Measurements from ENCODE around the gene ARID3A. TPM values are rescaled to one million over a fixed set of nuclear protein-coding genes. Genes with fewer than 3 reads are reported as not detected.

Gene ARID3A
- total and polyA plus RNA-seq, 2 of the 13 experiments (the other 11 are each of a cell fraction or from before 2014, with no cell fraction given), result 71.3 to 77.9 TPM

- TF ChIP-seq ZNF33B (CRISPR knock-in tag; IDR thresholded peaks at IDR 0.05), result no peak
- no peak for TF ChIP-seq HMGA1 (CRISPR knock-in tag; conservative IDR thresholded peaks at IDR 0.05)
- TF ChIP-seq, protein P1, sequence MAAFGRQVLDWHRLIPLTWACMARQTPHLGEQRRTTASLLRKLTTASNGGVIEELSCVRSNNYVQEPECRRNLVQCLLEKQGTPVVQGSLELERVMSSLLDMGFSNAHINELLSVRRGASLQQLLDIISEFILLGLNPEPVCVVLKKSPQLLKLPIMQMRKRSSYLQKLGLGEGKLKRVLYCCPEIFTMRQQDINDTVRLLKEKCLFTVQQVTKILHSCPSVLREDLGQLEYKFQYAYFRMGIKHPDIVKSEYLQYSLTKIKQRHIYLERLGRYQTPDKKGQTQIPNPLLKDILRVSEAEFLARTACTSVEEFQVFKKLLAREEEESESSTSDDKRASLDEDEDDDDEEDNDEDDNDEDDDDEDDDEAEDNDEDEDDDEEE (CRISPR knock-in tag; IDR thresholded peaks at IDR 0.05), result 0 out of 2 replicates have a peak, but pooled peaks have one; percentile 24
- no peak; the same call in 1 of the 2 replicates for TF ChIP-seq YEATS2 (CRISPR knock-in tag; IDR thresholded peaks at IDR 0.05; ENCODE audit: borderline replicate concordance)
- no peak for TF ChIP-seq RELA (CRISPR knock-in tag; IDR thresholded peaks at IDR 0.05)
- no peak for TF ChIP-seq ATAD3A (CRISPR knock-in tag; IDR thresholded peaks at IDR 0.05)
- no peak for TF ChIP-seq MLXIP (CRISPR knock-in tag; IDR thresholded peaks at IDR 0.05; ENCODE audit: borderline replicate concordance)
Observed at GRCh38 chr19:984165-984967, 58.5 kb downstream of the ARID3A start, which contains the start of gene WDR18 (continued).

DNA sequence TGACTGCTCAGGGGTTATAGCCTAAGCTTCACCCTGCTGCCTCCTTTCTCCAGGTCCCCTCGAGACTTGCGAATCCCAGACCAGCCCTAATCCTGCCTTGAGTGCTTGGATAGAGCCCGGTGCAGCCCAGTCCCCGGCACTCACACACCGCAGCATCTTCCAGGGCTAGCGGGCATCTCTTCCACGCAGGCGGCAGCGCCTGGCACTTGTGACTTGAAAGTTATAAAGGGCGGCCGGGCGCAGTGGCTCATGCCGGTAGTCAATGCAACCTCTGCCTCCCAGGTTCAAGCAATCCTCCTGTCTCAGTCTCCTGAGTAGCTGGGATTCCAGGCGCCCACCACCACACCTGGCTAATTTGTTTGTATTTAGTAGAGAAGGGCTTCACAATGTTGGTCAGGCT, 60.2 kb downstream of the ARID3A start:
- CTCF ChIA-PET (ENCODE audit: low intra/inter-chr PET ratio, low total read pairs), result no interaction called here
- H3K27me3 ChIP-seq (ENCODE audit: control insufficient read depth in 1 of 2, insufficient read depth in 2 of 2, low read length in 2 of 2), result no peaks in the 10 kb centered on the region
- ATAC-seq, result no peak
- POLR2A ChIA-PET, result no interaction called here
- no peak overlapping the region for H3K27ac ChIP-seq (ENCODE audit: extremely low read length, insufficient read depth, low read length)
- DNase-seq (ENCODE audit: low spot score), result no peak
- no peak for FAIRE-seq
- no peaks in the 10 kb centered on the region for H3K9me3 ChIP-seq (ENCODE audit: low read length)
- no peak overlapping the region for H3K4me3 ChIP-seq (replicated peaks in 1 of 3; ENCODE audit: insufficient read depth in 1 of 3, low read depth in 2 of 3, low read length in 3 of 3)
- H3K4me1 ChIP-seq (ENCODE audit: insufficient read depth, low read length), result peaks cover 32% of the 10 kb centered on the region
- H3K9ac ChIP-seq (ENCODE audit: insufficient read depth, low read depth, low read length), result no peak overlapping the region
- in situ Hi-C loops (cut with HindIII; ENCODE audit: extremely low pct_ligation_motif_present, low pct_unique_long_range_greater_than_20kb) (loop anchor here (10.0 kb wide), 2 partner anchors 121 to 221 kb away; no protein-coding TSS in a partner anchor), intact Hi-C loops (cut with micrococcal nuclease; ENCODE audit: unreplicated experiment) (no loop called here)
- H2AFZ ChIP-seq (ENCODE audit: low read length), result no peak overlapping the region
- peaks cover 22 to 41% of the 10 kb centered on the region in 2 experiments for H3K36me3 ChIP-seq (replicated peaks in 1 of 2; ENCODE audit: control insufficient read depth in 1 of 2, insufficient read depth in 2 of 2, low read length in 2 of 2)
- BruUV-seq (replicated peaks), result no TSS peak
- no peaks in the 10 kb centered on the region for H4K20me1 ChIP-seq (ENCODE audit: insufficient read depth, low read length)
- WGBS (ENCODE audit: low lambda C conversion rate), result 96% methylated on average over 11 of the region's 14 CpGs
- H3K4me2 ChIP-seq (ENCODE audit: low read depth, low read length), result no peak overlapping the region
- H3K79me2 ChIP-seq (ENCODE audit: insufficient read depth, low read length), result peaks cover 14% of the 10 kb centered on the region
- TF ChIP-seq POLR2AphosphoS2 (IDR thresholded peaks at IDR 0.05; ENCODE audit: low read depth, low read length) (no peak), PTBP1 (IDR thresholded peaks at IDR 0.05; ENCODE audit: low read depth, low read length, poor library complexity, severe bottlenecking) (no peak), MZF1 (CRISPR knock-in tag; IDR thresholded peaks at IDR 0.05; ENCODE audit: borderline replicate concordance) (no peak), RBAK (CRISPR knock-in tag; IDR thresholded peaks at IDR 0.05) (no peak), FLYWCH1 (CRISPR knock-in tag; IDR thresholded peaks at IDR 0.05) (no peak), PHF8 (CRISPR knock-in tag; IDR thresholded peaks at IDR 0.05) (no peak), CCAR2 (optimal IDR thresholded peaks at IDR 0.05; ENCODE audit: low read depth, low read length) (no peak)
- TF ChIP-seq, protein P2, sequence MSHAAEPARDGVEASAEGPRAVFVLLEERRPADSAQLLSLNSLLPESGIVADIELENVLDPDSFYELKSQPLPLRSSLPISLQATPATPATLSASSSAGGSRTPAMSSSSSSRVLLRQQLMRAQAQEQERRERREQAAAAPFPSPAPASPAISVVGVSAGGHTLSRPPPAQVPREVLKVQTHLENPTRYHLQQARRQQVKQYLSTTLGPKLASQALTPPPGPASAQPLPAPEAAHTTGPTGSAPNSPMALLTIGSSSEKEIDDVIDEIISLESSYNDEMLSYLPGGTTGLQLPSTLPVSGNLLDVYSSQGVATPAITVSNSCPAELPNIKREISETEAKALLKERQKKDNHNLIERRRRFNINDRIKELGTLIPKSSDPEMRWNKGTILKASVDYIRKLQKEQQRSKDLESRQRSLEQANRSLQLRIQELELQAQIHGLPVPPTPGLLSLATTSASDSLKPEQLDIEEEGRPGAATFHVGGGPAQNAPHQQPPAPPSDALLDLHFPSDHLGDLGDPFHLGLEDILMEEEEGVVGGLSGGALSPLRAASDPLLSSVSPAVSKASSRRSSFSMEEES (CRISPR knock-in tag; IDR thresholded peaks at IDR 0.05), result no peak
- TF ChIP-seq, protein P3, sequence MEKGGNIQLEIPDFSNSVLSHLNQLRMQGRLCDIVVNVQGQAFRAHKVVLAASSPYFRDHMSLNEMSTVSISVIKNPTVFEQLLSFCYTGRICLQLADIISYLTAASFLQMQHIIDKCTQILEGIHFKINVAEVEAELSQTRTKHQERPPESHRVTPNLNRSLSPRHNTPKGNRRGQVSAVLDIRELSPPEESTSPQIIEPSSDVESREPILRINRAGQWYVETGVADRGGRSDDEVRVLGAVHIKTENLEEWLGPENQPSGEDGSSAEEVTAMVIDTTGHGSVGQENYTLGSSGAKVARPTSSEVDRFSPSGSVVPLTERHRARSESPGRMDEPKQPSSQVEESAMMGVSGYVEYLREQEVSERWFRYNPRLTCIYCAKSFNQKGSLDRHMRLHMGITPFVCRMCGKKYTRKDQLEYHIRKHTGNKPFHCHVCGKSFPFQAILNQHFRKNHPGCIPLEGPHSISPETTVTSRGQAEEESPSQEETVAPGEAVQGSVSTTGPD (CRISPR knock-in tag; IDR thresholded peaks at IDR 0.05), result no peak

Measured in HepG2 (cell line).